ENCODE results near the gene FHDC1.

Gene FHDC1

GRCh38 chr4:152967907-152968306 lies 31.8 kb downstream of the FHDC1 start:
- Histone ChIP-seq H3K27me3 (ENCODE audit: low read length) (no peaks in the 10 kb centered on the region), H4K20me1 (ENCODE audit: low read depth, low read length) (no peaks in the 10 kb centered on the region), H3K9ac (ENCODE audit: low read length) (no peak overlapping the region), H2AFZ (ENCODE audit: low read depth, low read length, severe bottlenecking) (no peak overlapping the region), H3K9me2 (replicated peaks; ENCODE audit: insufficient read depth, low read length) (no peaks in the 10 kb centered on the region), H3K4me2 (ENCODE audit: low read depth, low read length, poor library complexity, severe bottlenecking) (no peak overlapping the region), H3K79me2 (ENCODE audit: insufficient read depth, low read length) (no peaks in the 10 kb centered on the region), H3K36me3 (ENCODE audit: low read length) (no peaks in the 10 kb centered on the region), H3F3A (ENCODE audit: insufficient read depth) (no peaks in the 10 kb centered on the region), H3K27ac (ENCODE audit: low read depth, low read length) (no peak overlapping the region), H3K4me3 (ENCODE audit: insufficient read depth, low read length, poor library complexity, severe bottlenecking) (no peak overlapping the region), H3K9me3 (ENCODE audit: insufficient read depth, low read length) (no peaks in the 10 kb centered on the region)
- no peak for TF ChIP-seq CTCF (IDR thresholded peaks at IDR 0.05; ENCODE audit: insufficient read depth, low read length, poor library complexity, severe bottlenecking)
- TF ChIP-seq EZH2phosphoT487 (conservative IDR thresholded peaks at IDR 0.05; ENCODE audit: low read length) = no peak

- no peaks in the 10 kb centered on the region for H3K9me3 ChIP-seq (ENCODE audit: insufficient read depth, low read length)
- H3K4me3 ChIP-seq (ENCODE audit: insufficient read depth, low read length, poor library complexity, severe bottlenecking) = no peak overlapping the region
- no peak overlapping the region for H2AFZ ChIP-seq (ENCODE audit: low read depth, low read length, severe bottlenecking)
- no peaks in the 10 kb centered on the region for H3K79me2 ChIP-seq (ENCODE audit: insufficient read depth, low read length)
- no peak overlapping the region for H3K27ac ChIP-seq (ENCODE audit: low read depth, low read length)
- no peaks in the 10 kb centered on the region for H3K36me3 ChIP-seq (ENCODE audit: low read length)
- no peaks in the 10 kb centered on the region for H3F3A ChIP-seq (ENCODE audit: insufficient read depth)
- H3K9me2 ChIP-seq (replicated peaks; ENCODE audit: insufficient read depth, low read length) = no peaks in the 10 kb centered on the region
- no peaks in the 10 kb centered on the region for H4K20me1 ChIP-seq (ENCODE audit: low read depth, low read length)
- no peak overlapping the region for H3K9ac ChIP-seq (ENCODE audit: low read length)
- no peaks in the 10 kb centered on the region for H3K27me3 ChIP-seq (ENCODE audit: low read length)
- H3K4me2 ChIP-seq (ENCODE audit: low read depth, low read length, poor library complexity, severe bottlenecking) = no peak overlapping the region
- TF ChIP-seq EZH2phosphoT487 (conservative IDR thresholded peaks at IDR 0.05; ENCODE audit: low read length) (no peak), CTCF (IDR thresholded peaks at IDR 0.05; ENCODE audit: insufficient read depth, low read length, poor library complexity, severe bottlenecking) (no peak)
Measured at GRCh38 chr4:152968806-152969394, 32.8 kb downstream of the FHDC1 start.

- Histone ChIP-seq H3K27ac (ENCODE audit: low read depth, low read length) (no peak overlapping the region), H3K27me3 (ENCODE audit: low read length) (no peaks in the 10 kb centered on the region), H3K9ac (ENCODE audit: low read length) (no peak overlapping the region), H3K4me2 (ENCODE audit: low read depth, low read length, poor library complexity, severe bottlenecking) (no peak overlapping the region), H2AFZ (ENCODE audit: low read depth, low read length, severe bottlenecking) (no peak overlapping the region), H4K20me1 (ENCODE audit: low read depth, low read length) (no peaks in the 10 kb centered on the region), H3F3A (ENCODE audit: insufficient read depth) (no peaks in the 10 kb centered on the region), H3K4me3 (ENCODE audit: insufficient read depth, low read length, poor library complexity, severe bottlenecking) (no peak overlapping the region), H3K9me3 (ENCODE audit: insufficient read depth, low read length) (no peaks in the 10 kb centered on the region), H3K9me2 (replicated peaks; ENCODE audit: insufficient read depth, low read length) (no peaks in the 10 kb centered on the region), H3K79me2 (ENCODE audit: insufficient read depth, low read length) (no peaks in the 10 kb centered on the region), H3K36me3 (ENCODE audit: low read length) (no peaks in the 10 kb centered on the region)
- TF ChIP-seq CTCF (IDR thresholded peaks at IDR 0.05; ENCODE audit: insufficient read depth, low read length, poor library complexity, severe bottlenecking) (no peak), EZH2phosphoT487 (conservative IDR thresholded peaks at IDR 0.05; ENCODE audit: low read length) (no peak)
Measured at GRCh38 chr4:152970102-152970820, 34.1 kb downstream of the FHDC1 start.
